HG03159 (cell line): Measurements from ENCODE around the gene TFB1M.
A peak's percentile ranks its signal among the peaks of the same experiment; 100 is the strongest.
"Not testable (repeated sequence)": the region's sequence is repeated elsewhere in the genome, so short reads cannot be mapped to it uniquely, and the experiment has no call there.

Source experiments
- ATAC-seq: cut with Tn5 transposase; IDR thresholded peaks from one replicate; pipeline ENCODE4 v1.9.1; 2021; ENCODE audit warnings: mild to moderate bottlenecking, moderate library complexity; ENCODE audit not compliant: unreplicated experiment

Gene TFB1M

GRCh38 chr6:155245193-155245592, 69.1 kb downstream of the TFB1M start:
- no peak for ATAC-seq

- ATAC-seq: no peak
These were observed 69.8 kb downstream of the TFB1M start for GRCh38 chr6:155244434-155244833.

DNA sequence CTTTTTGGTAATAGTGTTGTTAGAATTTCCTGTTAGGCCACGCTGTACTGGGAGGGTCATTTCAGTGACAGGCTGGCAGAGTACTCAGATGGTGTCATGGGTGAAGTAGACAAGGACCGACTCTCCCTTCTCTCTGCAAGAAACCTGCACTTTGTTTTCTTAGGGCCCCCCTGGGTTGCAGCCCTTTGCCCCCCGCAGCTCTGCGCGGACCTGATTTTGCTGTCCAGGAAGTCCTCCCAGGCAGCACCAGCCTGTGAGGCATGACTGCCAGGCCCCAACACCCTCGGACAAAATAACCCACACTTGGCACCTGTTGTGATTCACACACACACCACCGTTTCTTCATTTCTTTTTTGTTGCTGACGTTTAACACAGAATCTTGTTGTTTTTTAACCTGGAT, 72.3 kb downstream of the TFB1M start:
- no peak for ATAC-seq

DNA sequence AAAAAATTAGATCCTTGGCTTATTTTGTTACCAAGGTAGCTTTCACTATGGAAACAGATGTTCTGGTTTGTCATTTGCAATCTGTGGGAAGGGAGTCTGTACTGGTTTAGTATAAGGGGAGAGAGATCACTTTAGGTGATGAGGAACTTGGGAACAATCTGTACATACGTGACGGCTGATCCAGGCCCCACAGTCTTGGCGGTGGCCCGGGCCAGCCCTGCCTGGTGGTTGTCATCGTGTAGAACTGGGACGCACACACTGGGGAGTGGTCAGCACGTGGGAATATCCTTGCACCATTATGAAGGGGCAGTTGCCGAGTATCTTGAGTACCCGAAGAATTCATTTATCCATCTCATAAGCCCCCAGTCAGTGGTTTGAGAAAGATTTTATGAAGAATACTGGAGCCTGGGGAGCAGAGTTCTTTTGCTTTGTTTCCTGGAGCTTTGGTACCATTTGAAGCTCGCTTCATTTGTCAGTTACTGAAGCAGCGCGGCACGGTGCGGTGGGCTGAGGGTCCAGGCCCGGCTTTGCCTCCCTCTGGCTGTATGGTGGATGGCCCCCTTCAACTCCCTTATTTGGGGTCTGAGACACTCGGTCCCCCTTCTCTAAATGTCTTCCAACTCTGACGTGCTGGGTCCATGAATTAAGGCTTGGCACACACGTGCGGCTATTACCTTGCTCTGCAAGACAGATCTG, 73.2 kb downstream of the TFB1M start:
- ATAC-seq: no peak

- ATAC-seq: no peak
These were observed 76.7 kb downstream of the TFB1M start for GRCh38 chr6:155237613-155238012.

DNA sequence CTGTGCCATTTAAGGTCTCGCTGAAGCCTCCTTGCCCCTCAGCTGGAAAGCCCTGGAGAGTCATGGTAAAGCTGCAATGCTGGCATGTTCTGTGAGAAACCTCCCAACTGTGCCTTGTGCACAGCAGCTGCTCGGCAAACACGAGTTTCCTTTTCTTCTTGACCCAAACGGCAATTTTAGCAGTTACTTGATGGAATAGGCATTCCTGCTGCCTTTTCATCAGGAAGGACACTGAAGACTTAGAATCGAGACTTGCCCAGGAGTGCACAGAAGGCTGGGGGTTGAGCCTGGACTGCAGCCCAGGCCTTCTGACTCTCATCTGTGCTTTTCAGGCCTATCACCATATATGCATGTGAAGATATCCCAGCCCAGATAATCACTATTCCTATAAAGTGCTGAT, 79.2 kb downstream of the TFB1M start:
- no peak for ATAC-seq

GRCh38 chr6:155234687-155235086, 79.6 kb downstream of the TFB1M start:
- ATAC-seq: no peak

DNA sequence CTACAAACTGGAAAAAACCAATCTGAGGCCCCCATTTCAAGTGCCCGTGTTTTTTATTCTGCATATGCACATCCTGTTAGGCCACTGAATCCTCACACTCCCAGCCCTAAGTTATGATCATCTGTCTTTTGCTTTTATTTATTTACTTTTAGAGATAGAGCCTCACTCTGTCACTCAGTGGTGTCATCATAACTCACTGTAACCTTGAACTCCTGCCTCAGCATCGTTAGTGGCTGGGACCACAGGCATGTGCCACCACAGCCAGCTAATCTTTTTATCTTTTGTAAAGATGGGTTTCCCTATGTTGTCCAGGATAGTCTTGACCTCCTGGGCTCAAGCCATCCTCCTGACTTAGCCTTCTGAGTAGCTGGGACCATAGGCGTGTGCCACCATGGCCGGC, 80.1 kb downstream of the TFB1M start:
- no peak for ATAC-seq

DNA sequence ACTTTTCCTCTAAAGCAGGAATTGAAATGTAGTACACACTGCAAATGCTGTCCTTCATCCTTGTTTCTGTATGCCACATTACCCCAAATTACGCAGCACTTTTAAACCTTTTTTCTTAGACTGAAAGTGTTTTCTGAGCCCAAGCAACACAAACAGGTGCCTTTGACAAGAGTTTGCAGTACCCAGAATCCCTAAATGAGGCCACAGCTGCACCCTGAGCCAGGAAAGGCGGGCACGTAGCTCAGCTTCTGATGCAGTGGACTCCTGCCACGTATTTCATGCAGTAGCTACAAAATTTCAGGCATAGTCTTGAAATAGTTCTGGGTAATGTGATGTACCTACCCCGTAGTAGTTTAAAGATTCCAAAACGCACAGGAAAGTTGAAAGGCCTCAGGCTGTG, 81.4 kb downstream of the TFB1M start:
- no peak for ATAC-seq

DNA sequence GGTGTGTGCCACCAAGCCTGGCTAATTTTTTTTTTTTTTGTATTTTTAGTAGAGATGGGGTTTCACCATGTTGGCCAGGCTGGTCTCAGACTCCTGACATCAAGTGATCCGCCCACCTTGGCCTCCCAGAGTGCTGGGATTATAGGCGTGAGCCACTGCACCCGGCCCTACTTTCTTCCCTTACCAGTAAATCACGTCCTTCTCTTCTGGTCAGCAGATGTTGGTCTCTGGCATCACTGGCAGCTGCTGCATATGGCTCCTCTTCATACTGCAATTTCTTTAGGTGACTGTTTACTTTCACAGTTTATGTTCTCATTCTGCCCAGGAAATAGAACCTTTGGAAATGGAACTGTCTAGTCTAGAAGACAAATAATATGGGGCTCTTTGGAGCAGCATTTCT, 83.3 kb downstream of the TFB1M start:
- not testable (repeated sequence) for ATAC-seq

DNA sequence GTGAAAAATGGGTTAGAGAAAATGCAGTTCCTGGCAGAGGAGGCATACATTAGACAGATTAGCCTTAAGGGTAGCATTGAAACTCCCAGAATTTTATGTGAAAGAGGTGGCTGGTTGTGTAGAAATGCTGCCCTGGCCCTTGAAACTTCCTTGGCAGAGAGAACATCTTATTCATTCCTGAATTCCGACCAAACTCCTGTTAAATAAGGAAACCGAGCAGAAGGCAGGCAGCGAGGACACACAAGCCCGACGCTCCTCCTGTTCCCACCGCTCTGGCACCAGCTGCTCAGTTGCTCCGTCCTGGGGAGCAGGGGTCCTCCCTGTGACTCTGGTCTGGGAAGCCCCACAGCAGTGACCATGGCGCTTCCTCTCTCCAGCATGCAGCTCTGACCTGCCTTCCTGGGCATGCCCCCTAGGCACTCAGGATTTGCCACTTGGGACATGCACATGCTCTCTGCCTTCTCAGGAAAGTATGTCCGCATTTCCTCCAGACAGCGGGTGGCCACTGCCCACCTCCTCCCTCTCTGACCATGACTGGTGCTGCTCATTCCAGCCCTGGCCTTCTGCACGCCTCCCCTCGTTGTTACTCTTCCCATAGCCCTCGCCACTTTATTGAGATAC, 85.6 kb downstream of the TFB1M start:
- ATAC-seq: no peak

DNA sequence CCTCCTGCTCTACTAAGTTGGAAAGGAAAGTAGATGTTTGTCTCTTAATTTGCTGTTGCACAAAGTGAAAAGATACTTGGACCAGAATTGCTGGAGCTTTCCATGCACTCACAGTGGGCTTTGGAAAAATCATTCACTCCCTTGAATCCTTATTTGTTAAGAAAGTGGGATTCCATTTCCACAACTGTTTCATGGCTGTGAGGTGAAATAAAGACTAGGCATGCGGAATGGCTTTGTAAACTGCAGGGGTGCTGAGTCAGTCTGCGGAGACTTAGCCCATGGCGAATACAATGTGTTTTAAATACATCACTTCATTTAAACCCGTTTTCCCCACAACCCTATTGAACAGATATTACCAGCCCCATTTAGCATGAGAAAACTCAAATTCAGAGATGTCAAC, 87.2 kb downstream of the TFB1M start:
- ATAC-seq: no peak

GRCh38 chr6:155224618-155225017, 89.7 kb downstream of the TFB1M start:
- ATAC-seq: no peak

- peak; percentile 95 for ATAC-seq
These were observed 90.4 kb downstream of the TFB1M start for GRCh38 chr6:155223646-155224451.

DNA sequence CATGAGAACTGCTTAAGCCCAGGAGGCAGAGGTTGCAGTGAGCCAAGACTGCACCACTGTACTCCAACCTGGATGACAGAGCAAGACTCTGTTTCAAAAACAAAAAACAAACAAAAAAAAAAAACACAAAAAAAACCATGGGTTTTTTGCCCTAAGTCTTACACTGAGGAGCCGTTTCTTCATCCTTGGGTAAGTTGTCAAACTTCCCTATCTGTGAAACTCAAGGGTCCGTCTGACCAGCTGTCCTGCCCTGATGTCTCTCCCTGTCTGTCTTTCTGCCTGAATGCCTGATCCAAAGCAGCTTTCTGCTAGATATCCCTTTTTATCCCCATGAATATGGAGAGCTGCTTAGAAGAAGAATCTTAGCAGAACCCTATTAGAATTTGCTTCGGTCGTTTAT, 91.8 kb downstream of the TFB1M start:
- no peak for ATAC-seq

- no peak for ATAC-seq
These were observed 93.2 kb downstream of the TFB1M start for GRCh38 chr6:155221086-155221485.

DNA sequence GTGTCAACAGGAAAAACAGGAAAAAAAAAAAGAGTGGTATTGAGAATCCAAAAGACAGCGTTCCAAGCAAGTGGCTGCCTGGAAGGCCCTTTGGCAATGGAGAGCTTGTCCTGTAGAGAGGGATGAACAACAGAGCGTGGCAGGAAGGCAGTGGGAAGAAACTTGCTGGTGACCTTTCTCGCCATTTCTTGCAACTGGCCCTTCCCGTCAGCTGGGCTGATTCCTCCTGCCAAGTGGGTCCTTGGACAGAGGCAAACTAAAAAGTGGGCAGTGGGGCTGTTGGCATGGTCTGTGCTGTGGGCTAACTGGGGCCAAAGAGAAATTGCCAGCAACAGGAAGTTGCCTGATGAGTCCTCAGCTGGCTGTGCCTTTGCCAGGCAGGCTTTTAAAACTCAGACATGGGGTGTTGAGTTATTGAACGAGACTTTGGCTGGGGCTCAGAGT, 94.4 kb downstream of the TFB1M start:
- no peak for ATAC-seq

GRCh38 chr6:155219299-155219698, 95.0 kb downstream of the TFB1M start:
- ATAC-seq: no peak

- not testable (repeated sequence) for ATAC-seq
These were observed 95.6 kb downstream of the TFB1M start for GRCh38 chr6:155218711-155219110.

DNA sequence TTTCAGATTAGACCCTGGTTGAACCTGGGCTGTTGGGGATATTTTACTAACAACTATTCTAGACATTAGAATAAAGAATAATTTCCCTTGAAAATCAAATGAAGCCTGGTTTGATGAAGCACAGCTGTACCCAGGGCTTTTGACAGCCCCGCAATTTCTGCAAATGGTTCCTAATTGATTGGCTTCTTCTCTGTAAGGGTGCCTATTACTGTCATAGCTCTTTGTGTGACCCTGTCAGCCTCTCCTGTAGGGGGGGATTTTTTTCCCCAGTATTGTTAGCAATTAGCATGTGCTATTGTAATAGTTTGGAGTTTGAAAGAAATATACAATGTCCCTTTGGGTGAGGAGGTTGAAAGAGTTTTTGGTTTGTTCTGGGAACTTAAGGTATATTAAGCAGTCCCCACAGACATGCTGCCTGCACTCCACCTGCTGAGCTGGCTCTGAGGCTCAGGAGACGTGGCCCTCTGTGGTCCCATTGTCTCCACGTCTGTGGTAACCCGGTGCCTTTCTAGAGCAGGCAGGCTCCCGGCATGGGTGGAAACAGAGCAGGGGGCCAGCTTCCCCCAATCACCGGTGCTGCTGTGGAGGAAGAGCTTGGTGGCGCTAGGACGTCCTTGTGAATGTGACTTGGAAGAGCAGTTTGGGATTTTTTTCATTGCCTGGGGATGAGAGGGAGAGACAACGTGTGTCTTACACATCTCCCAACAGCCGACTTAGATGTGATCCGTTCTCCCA, 97.8 kb downstream of the TFB1M start:
- ATAC-seq: no peak

DNA sequence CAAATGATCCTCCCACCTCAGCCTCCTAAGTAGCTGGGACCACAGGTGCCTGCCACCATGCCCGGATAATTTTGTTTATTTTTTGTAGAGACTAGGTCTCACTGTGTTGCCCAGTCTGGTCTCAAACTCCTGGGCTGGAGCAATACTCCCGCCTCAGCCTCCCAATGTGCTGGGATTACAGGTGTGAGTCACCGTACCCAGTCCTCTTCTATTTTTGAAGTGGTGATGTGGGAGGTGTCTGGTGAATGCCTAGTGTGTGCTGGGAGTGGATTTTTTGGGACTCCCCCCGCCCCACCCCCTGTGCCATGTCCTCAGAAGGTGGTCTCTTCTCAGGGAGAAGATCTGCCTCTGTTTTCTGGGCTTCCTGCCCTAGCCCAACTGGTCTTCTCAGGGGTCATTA, 98.4 kb downstream of the TFB1M start:
- no peak for ATAC-seq
